Measurements from ENCODE around the gene TIMM10B.

The TIMM10B gene

GRCh38 chr11:6480299-6480914 is 894 bp upstream of the TIMM10B start:
- Mint-ChIP-seq H3K36me3 (peaks cover 29 to 43% of the 10 kb centered on the region in 2 donors), H3K9me3 (no peaks in the 10 kb centered on the region), H3K4me1 (peaks cover 27 to 39% of the 10 kb centered on the region in 2 donors), H3K27me3 (no peaks in the 10 kb centered on the region), H3K4me3 (peak overlapping the region; percentile 97 to 99), H3K27ac (peak overlapping the region; percentile 99)
- ATAC-seq (replicated peaks) (no peak), DNase-seq (no peak)

GRCh38 chr11:6481924-6482275 is 599 bp downstream of the TIMM10B start:
- ATAC-seq (replicated peaks) (peak; percentile 4 to 6), DNase-seq (peak; percentile 7)
- H3K4me1 Mint-ChIP-seq, result peaks cover 27 to 39% of the 10 kb centered on the region in 2 donors
- H3K4me3 Mint-ChIP-seq, result peak overlapping the region; percentile 97 to 99
- H3K9me3 Mint-ChIP-seq, result no peaks in the 10 kb centered on the region
- H3K27me3 Mint-ChIP-seq, result no peaks in the 10 kb centered on the region
- peak overlapping the region; percentile 99 for H3K27ac Mint-ChIP-seq
- H3K36me3 Mint-ChIP-seq, result peaks cover 26 to 39% of the 10 kb centered on the region in 2 donors

- ATAC-seq (replicated peaks), result no peak
- no peaks in the 10 kb centered on the region for H3K9me3 Mint-ChIP-seq
- peaks cover 27 to 39% of the 10 kb centered on the region in 2 donors for H3K4me1 Mint-ChIP-seq
- peaks cover 21 to 35% of the 10 kb centered on the region in 2 donors for H3K36me3 Mint-ChIP-seq
- H3K27ac Mint-ChIP-seq, result peak overlapping the region; percentile 99
- DNase-seq, result no peak
- H3K27me3 Mint-ChIP-seq, result no peaks in the 10 kb centered on the region
- peak overlapping the region; percentile 97 to 99 for H3K4me3 Mint-ChIP-seq
Observed at GRCh38 chr11:6482441-6482840, 1.1 kb downstream of the TIMM10B start.

GRCh38 chr11:6483015-6483414 is 1.7 kb downstream of the TIMM10B start:
- DNase-seq, result no peak
- H3K27me3 Mint-ChIP-seq, result no peaks in the 10 kb centered on the region
- H3K4me1 Mint-ChIP-seq, result peaks cover 27 to 40% of the 10 kb centered on the region in 2 donors
- peak overlapping the region; percentile 97 to 99 for H3K4me3 Mint-ChIP-seq
- no peaks in the 10 kb centered on the region for H3K9me3 Mint-ChIP-seq
- ATAC-seq (replicated peaks), result no peak
- H3K27ac Mint-ChIP-seq, result peak overlapping the region; percentile 99
- H3K36me3 Mint-ChIP-seq, result peaks cover 18 to 31% of the 10 kb centered on the region in 2 donors

- Mint-ChIP-seq H3K4me3 (no peak overlapping the region), H3K27ac (no peak overlapping the region), H3K36me3 (peaks cover 25 to 40% of the 10 kb centered on the region in 2 donors), H3K27me3 (no peaks in the 10 kb centered on the region), H3K9me3 (peaks cover 0 to 1% of the 10 kb centered on the region in 2 donors), H3K4me1 (peaks cover 15 to 25% of the 10 kb centered on the region in 2 donors)
- ATAC-seq (replicated peaks) (no peak), DNase-seq (no peak)
Observed at GRCh38 chr11:6485661-6486060, 4.4 kb downstream of the TIMM10B start.

- Mint-ChIP-seq H3K27me3 (no peaks in the 10 kb centered on the region), H3K36me3 (peaks cover 25 to 36% of the 10 kb centered on the region in 2 donors), H3K9me3 (peaks cover 0 to 1% of the 10 kb centered on the region in 2 donors), H3K27ac (no peak overlapping the region), H3K4me1 (peaks cover 11 to 19% of the 10 kb centered on the region in 2 donors), H3K4me3 (no peak overlapping the region)
- DNase-seq (no peak), ATAC-seq (replicated peaks) (no peak)
Observed at GRCh38 chr11:6486256-6486655, 5.0 kb downstream of the TIMM10B start.

- Mint-ChIP-seq H3K27ac (no peak overlapping the region), H3K36me3 (peaks cover 24 to 41% of the 10 kb centered on the region in 2 donors), H3K9me3 (peaks cover 0 to 1% of the 10 kb centered on the region in 2 donors), H3K4me1 (peaks cover 11 to 18% of the 10 kb centered on the region in 2 donors), H3K27me3 (no peaks in the 10 kb centered on the region), H3K4me3 (no peak overlapping the region)
- no peak for DNase-seq
- ATAC-seq (replicated peaks), result no peak
Observed at GRCh38 chr11:6486938-6487337, 5.6 kb downstream of the TIMM10B start.

GRCh38 chr11:6488342-6488741 is 7.0 kb downstream of the TIMM10B start:
- Mint-ChIP-seq H3K4me1 (peaks cover 2 to 8% of the 10 kb centered on the region in 2 donors), H3K27ac (peak overlapping the region; percentile 10), H3K9me3 (peaks cover 0 to 1% of the 10 kb centered on the region in 2 donors), H3K4me3 (no peak overlapping the region), H3K36me3 (peaks cover 14 to 43% of the 10 kb centered on the region in 2 donors), H3K27me3 (no peaks in the 10 kb centered on the region)
- ATAC-seq (replicated peaks) (no peak), DNase-seq (no peak)

- ATAC-seq (replicated peaks), result no peak
- H3K9me3 Mint-ChIP-seq, result peaks cover 0 to 1% of the 10 kb centered on the region in 2 donors
- peaks cover 11 to 44% of the 10 kb centered on the region in 2 donors for H3K36me3 Mint-ChIP-seq
- peak overlapping the region; percentile 10 for H3K27ac Mint-ChIP-seq
- no peak overlapping the region for H3K4me3 Mint-ChIP-seq
- H3K4me1 Mint-ChIP-seq, result peaks cover 2 to 4% of the 10 kb centered on the region in 2 donors
- no peaks in the 10 kb centered on the region for H3K27me3 Mint-ChIP-seq
- no peak for DNase-seq
Observed at GRCh38 chr11:6488821-6489220, 7.5 kb downstream of the TIMM10B start.

- ATAC-seq (replicated peaks), result no peak
- DNase-seq, result no peak
- H3K4me1 Mint-ChIP-seq, result peaks cover 2 to 4% of the 10 kb centered on the region in 2 donors
- no peaks in the 10 kb centered on the region for H3K27me3 Mint-ChIP-seq
- H3K27ac Mint-ChIP-seq, result no peak overlapping the region
- no peak overlapping the region for H3K4me3 Mint-ChIP-seq
- H3K9me3 Mint-ChIP-seq, result peaks cover 0 to 1% of the 10 kb centered on the region in 2 donors
- peaks cover 11 to 48% of the 10 kb centered on the region in 2 donors for H3K36me3 Mint-ChIP-seq
Observed at GRCh38 chr11:6489306-6489705, 8.0 kb downstream of the TIMM10B start.

GRCh38 chr11:6497069-6497839 is 16.0 kb downstream of the TIMM10B start, which contains the start of gene DNHD1:
TSS of gene DNHD1 (plus strand) at chr11:6497280. CDS start at chr11:6498216, 936 bp downstream.
- ATAC-seq (replicated peaks), result no peak
- Mint-ChIP-seq H3K9me3 (no peaks in the 10 kb centered on the region), H3K27ac (no peak within 1 kb of the TSS), H3K36me3 (peaks cover 24 to 61% of the 10 kb centered on the region in 2 donors), H3K4me1 (peaks cover 5 to 10% of the 10 kb centered on the region in 2 donors), H3K4me3 (no peak within 1 kb of the TSS), H3K27me3 (no peaks in the 10 kb centered on the region)
- no peak for DNase-seq

GRCh38 chr11:6498121-6498520 is 16.8 kb downstream of the TIMM10B start:
- Mint-ChIP-seq H3K36me3 (peaks cover 26 to 57% of the 10 kb centered on the region in 2 donors), H3K27me3 (no peaks in the 10 kb centered on the region), H3K27ac (no peak overlapping the region), H3K4me1 (peaks cover 5 to 10% of the 10 kb centered on the region in 2 donors), H3K4me3 (no peak overlapping the region), H3K9me3 (no peaks in the 10 kb centered on the region)
- no peak for ATAC-seq (replicated peaks)
- DNase-seq, result no peak

GRCh38 chr11:6498544-6498943 is 17.2 kb downstream of the TIMM10B start:
- ATAC-seq (replicated peaks), result no peak
- Mint-ChIP-seq H3K4me3 (no peak overlapping the region), H3K9me3 (no peaks in the 10 kb centered on the region), H3K4me1 (peaks cover 5 to 10% of the 10 kb centered on the region in 2 donors), H3K27ac (no peak overlapping the region), H3K27me3 (no peaks in the 10 kb centered on the region), H3K36me3 (peaks cover 29 to 56% of the 10 kb centered on the region in 2 donors)
- no peak for DNase-seq

GRCh38 chr11:6502382-6502781 is 21.1 kb downstream of the TIMM10B start:
- H3K36me3 Mint-ChIP-seq, result peaks cover 26 to 43% of the 10 kb centered on the region in 2 donors

More at GRCh38 chr11:6502382-6502781, 21.1 kb downstream of the TIMM10B start:
- Mint-ChIP-seq H3K27ac (no peak overlapping the region), H3K4me1 (peaks cover 2 to 6% of the 10 kb centered on the region in 2 donors), H3K4me3 (no peak overlapping the region), H3K27me3 (no peaks in the 10 kb centered on the region), H3K9me3 (no peaks in the 10 kb centered on the region)
- DNase-seq, result no peak
- ATAC-seq (replicated peaks), result no peak
